Upper lobe of left lung (tissue), 4 donors: ENCODE results near the gene EPHB4.

Source experiments
- POLR2A ChIP-seq, 4 donors: fragments of 450-650 bp; IDR thresholded peaks; one replicate each; pipeline ENCODE4 v1.5.1; 2016 to 2017; ENCODE audit warnings: antibody characterized with exemption in 4 of 4, mild to moderate bottlenecking in 2 of 4
- TF ChIP-seq, protein P1 (sequence below), 6 experiments: fragments of 450-650 bp in 4 of 6; fragments of 200-600 bp in 2 of 6; sonication (generic) in 2 of 6; IDR thresholded peaks; one replicate each; pipeline ENCODE4 v1.5.1; 2016 to 2019; ENCODE audit warnings: antibody characterized with exemption in 6 of 6

DNA sequence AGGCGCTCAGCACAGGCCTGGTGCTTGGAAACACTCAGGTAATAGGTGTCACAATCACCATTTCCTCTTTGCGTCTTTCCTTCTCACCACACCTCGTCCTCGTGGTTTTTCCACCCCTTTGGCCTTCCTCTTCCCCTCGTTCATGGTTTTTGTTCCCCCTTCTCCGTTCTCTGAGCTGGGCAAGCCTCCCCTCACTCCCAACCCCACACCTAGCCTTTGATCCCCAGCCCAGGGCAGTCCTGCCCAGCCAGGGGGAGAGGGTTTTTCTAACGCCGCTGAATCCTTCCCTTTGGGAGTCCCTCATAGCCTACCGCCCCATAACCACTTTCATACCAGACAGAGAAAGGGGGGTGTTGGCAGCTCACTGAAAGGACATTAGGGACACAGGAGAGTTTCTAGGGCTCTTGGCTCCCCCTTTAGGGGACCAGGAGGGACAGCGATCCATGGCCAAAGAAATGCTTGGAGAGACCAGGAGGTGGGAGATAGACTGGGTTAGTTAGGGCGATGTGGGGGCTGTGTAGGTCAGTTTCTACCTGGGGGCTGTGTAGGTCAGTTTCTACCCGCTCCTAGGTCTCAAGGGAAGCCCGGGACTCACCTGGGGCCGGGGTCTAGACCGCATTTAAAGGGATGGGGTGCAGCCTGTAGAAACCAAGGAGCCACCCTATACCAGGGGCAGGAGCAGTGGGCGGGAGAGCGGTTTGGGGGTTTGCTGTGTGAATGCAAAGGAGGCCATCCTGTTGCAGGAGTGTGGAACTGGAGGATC is 1.4 kb downstream of the EPHB4 start:
- TF ChIP-seq, protein P1, sequence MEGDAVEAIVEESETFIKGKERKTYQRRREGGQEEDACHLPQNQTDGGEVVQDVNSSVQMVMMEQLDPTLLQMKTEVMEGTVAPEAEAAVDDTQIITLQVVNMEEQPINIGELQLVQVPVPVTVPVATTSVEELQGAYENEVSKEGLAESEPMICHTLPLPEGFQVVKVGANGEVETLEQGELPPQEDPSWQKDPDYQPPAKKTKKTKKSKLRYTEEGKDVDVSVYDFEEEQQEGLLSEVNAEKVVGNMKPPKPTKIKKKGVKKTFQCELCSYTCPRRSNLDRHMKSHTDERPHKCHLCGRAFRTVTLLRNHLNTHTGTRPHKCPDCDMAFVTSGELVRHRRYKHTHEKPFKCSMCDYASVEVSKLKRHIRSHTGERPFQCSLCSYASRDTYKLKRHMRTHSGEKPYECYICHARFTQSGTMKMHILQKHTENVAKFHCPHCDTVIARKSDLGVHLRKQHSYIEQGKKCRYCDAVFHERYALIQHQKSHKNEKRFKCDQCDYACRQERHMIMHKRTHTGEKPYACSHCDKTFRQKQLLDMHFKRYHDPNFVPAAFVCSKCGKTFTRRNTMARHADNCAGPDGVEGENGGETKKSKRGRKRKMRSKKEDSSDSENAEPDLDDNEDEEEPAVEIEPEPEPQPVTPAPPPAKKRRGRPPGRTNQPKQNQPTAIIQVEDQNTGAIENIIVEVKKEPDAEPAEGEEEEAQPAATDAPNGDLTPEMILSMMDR (IDR thresholded peaks at IDR 0.05), result peak in 1 of 6 experiments; percentile 12
- TF ChIP-seq POLR2A (IDR thresholded peaks at IDR 0.05), result no peak
